ENCODE data around the gene ZMIZ1.

The ZMIZ1 gene

GRCh38 chr10:79137300-79137756, 68.6 kb downstream of the ZMIZ1 start:
- DNase-seq (ENCODE audit: low read depth in 2 of 2): no peak

- DNase-seq (ENCODE audit: low read depth in 2 of 2): peak; percentile 41 to 46
These were observed 69.1 kb downstream of the ZMIZ1 start for GRCh38 chr10:79137826-79138225.

- no peak for DNase-seq (ENCODE audit: low read depth in 2 of 2)
These were observed 69.8 kb downstream of the ZMIZ1 start for GRCh38 chr10:79138449-79139123.

GRCh38 chr10:79139124-79139835, 70.5 kb downstream of the ZMIZ1 start:
- DNase-seq (ENCODE audit: low read depth in 2 of 2): no peak

GRCh38 chr10:79140085-79140793, 71.5 kb downstream of the ZMIZ1 start:
- DNase-seq (ENCODE audit: low read depth in 2 of 2): no peak

- DNase-seq (ENCODE audit: low read depth in 2 of 2): no peak
These were observed 72.1 kb downstream of the ZMIZ1 start for GRCh38 chr10:79140855-79141254.

GRCh38 chr10:79142064-79142491, 73.3 kb downstream of the ZMIZ1 start:
- DNase-seq (ENCODE audit: low read depth in 2 of 2): no peak

GRCh38 chr10:79142522-79143309, 74.0 kb downstream of the ZMIZ1 start:
- no peak for DNase-seq (ENCODE audit: low read depth in 2 of 2)

- DNase-seq (ENCODE audit: low read depth in 2 of 2): no peak
These were observed 75.1 kb downstream of the ZMIZ1 start for GRCh38 chr10:79143879-79144278.

GRCh38 chr10:79144351-79145173, 75.8 kb downstream of the ZMIZ1 start:
- DNase-seq (ENCODE audit: low read depth in 2 of 2): no peak

GRCh38 chr10:79145174-79145483, 76.4 kb downstream of the ZMIZ1 start:
- no peak for DNase-seq (ENCODE audit: low read depth in 2 of 2)

- DNase-seq (ENCODE audit: low read depth in 2 of 2): no peak
These were observed 77.0 kb downstream of the ZMIZ1 start for GRCh38 chr10:79145517-79146470.

GRCh38 chr10:79146611-79147130, 77.9 kb downstream of the ZMIZ1 start:
- no peak for DNase-seq (ENCODE audit: low read depth in 2 of 2)

GRCh38 chr10:79147306-79147705, 78.5 kb downstream of the ZMIZ1 start:
- DNase-seq (ENCODE audit: low read depth in 2 of 2): no peak

- no peak for DNase-seq (ENCODE audit: low read depth in 2 of 2)
These were observed 79.2 kb downstream of the ZMIZ1 start for GRCh38 chr10:79147796-79148451.

- DNase-seq (ENCODE audit: low read depth in 2 of 2): no peak
These were observed 79.9 kb downstream of the ZMIZ1 start for GRCh38 chr10:79148452-79149344.

- DNase-seq (ENCODE audit: low read depth in 2 of 2): no peak
These were observed 80.5 kb downstream of the ZMIZ1 start for GRCh38 chr10:79149345-79149661.
